Nephron (organoid): ENCODE results near the gene NDUFS3.
"Not testable (repeated sequence)": the region's sequence is repeated elsewhere in the genome, so short reads cannot be mapped to it uniquely, and the experiment has no call there.

Experiments
- H3K27ac Mint-ChIP-seq, 3 experiments: 2 replicates each; pipeline ENCODE4 v1.8.0; 2020; ENCODE audit warnings: mixed read lengths in 3 of 3, mild to moderate bottlenecking in 2 of 3, moderate library complexity in 1 of 3
- H3K27me3 Mint-ChIP-seq: 2 replicates; pipeline ENCODE4 v1.8.0; 2021; ENCODE audit warnings: low read depth, mild to moderate bottlenecking, moderate library complexity, mixed read lengths
- H3K36me3 Mint-ChIP-seq: 2 replicates; pipeline ENCODE4 v1.8.0; 2020; ENCODE audit warnings: low read depth, mixed read lengths
- H3K4me1 Mint-ChIP-seq: 2 replicates; pipeline ENCODE4 v1.8.0; 2020; ENCODE audit warnings: mixed read lengths
- H3K4me3 Mint-ChIP-seq, 3 experiments: 2 replicates each; pipeline ENCODE4 v1.8.0; 2020; ENCODE audit warnings: mild to moderate bottlenecking in 3 of 3, mixed read lengths in 3 of 3, moderate library complexity in 2 of 3
- H3K9me3 Mint-ChIP-seq: 2 replicates; pipeline ENCODE4 v1.8.0; 2020; ENCODE audit warnings: mixed read lengths
- TF ChIP-seq, protein P1 (sequence below), 3 experiments: fragments of 200-600 bp; sonication (generic); IDR thresholded peaks; one replicate each; pipeline ENCODE4 v1.5.0; 2021; ENCODE audit warnings: antibody characterized with exemption in 3 of 3; ENCODE audit not compliant: unreplicated experiment in 3 of 3

Gene NDUFS3

DNA sequence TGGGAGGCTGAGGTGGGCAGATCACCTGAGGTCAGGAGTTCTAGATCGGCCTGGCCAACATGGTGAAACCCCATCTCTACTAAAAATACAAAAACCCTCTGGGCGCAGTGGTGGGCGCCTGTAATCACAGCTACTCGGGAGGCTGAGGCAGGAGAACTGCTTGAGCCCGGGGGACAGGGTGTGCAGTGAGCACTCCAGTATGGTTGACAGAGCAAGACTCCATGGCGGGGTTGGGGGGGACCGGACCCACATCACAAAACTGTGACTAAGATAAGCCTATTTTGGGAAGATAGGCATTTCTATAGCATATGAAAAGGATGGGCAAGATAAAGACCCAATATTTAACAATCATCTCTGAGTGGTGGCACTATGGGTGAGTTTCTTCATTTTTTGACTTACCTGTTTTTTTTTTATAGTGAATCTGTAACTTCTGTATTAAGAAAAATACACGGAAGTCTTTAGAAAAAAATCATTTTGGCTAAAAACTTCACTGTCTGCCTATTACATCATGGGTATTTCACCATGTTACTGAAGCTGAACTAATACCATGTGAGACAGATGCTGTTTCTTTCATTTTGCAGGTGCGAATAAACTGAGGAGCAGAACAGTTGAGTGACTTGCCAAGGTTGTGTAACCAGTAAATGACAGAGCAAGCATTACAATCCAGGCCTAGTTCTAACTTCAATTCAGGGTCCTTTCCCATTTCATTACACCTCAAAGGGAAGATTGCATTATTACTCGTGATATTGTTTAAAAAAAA is 28.4 kb upstream of the NDUFS3 start:
- TF ChIP-seq, protein P1, sequence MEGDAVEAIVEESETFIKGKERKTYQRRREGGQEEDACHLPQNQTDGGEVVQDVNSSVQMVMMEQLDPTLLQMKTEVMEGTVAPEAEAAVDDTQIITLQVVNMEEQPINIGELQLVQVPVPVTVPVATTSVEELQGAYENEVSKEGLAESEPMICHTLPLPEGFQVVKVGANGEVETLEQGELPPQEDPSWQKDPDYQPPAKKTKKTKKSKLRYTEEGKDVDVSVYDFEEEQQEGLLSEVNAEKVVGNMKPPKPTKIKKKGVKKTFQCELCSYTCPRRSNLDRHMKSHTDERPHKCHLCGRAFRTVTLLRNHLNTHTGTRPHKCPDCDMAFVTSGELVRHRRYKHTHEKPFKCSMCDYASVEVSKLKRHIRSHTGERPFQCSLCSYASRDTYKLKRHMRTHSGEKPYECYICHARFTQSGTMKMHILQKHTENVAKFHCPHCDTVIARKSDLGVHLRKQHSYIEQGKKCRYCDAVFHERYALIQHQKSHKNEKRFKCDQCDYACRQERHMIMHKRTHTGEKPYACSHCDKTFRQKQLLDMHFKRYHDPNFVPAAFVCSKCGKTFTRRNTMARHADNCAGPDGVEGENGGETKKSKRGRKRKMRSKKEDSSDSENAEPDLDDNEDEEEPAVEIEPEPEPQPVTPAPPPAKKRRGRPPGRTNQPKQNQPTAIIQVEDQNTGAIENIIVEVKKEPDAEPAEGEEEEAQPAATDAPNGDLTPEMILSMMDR (IDR thresholded peaks at IDR 0.05; ENCODE audit: unreplicated experiment in 3 of 3), result no peak
- no peaks in the 10 kb centered on the region for H3K27me3 Mint-ChIP-seq
- no peaks in the 10 kb centered on the region for H3K9me3 Mint-ChIP-seq
- H3K27ac Mint-ChIP-seq, result peak overlapping the region; percentile 84 to 99 (median 92)
- peak overlapping the region; percentile 99 to 100 (median 99) for H3K4me3 Mint-ChIP-seq
- peaks cover 29% of the 10 kb centered on the region for H3K4me1 Mint-ChIP-seq
- peaks cover 21% of the 10 kb centered on the region for H3K36me3 Mint-ChIP-seq

DNA sequence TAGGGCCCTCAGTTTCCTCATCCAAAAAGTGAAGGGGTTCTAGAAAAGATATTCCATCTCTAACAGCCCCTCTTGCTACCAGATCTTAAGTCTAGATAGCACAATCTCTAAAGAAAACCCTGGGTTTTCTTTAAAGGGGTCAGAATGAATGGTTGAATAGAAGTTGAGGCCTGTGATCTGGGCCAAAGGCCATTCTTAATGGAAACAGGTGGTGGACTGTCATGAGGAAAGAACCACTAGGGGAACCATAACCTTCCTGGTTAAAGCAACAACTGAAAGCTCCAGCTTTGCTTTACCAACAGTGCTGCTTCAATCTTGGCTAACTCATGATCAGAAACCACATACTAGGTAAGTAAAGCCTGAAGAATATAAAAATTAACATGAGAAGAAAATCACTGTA is 27.8 kb upstream of the NDUFS3 start:
- Mint-ChIP-seq H3K27me3 (no peaks in the 10 kb centered on the region), H3K4me1 (peaks cover 29% of the 10 kb centered on the region), H3K27ac (peak overlapping the region; percentile 92 to 99 (median 97)), H3K9me3 (no peaks in the 10 kb centered on the region), H3K36me3 (peaks cover 21% of the 10 kb centered on the region), H3K4me3 (peak overlapping the region; percentile 99 to 100 (median 99))
- TF ChIP-seq, protein P1 (IDR thresholded peaks at IDR 0.05; ENCODE audit: unreplicated experiment in 3 of 3), result peak in 2 of 3 experiments; percentile 17 to 20

DNA sequence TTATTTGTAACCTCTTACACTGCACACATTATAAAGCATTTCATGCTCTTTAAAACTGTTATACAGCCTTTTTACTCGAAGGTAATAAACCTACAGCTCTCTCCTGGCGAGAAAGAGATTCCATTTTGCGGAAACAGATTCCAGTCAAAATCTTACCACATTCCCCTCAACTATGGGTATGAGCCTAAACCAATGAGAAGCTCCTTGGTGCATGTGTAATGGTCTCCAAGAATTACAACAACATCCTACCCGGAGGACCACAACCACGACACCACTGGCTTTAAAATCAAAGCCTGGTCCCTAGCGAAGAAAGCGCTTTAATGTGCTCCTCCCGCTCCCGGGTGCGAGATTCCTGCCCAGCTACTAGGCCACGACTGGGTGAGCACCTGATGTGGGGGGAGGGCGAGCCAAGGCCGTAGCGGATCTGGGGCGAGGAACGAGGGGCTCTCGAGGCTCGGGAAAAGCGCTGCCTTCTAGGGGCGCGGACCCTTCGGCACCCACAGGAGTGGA is 26.8 kb upstream of the NDUFS3 start:
- no peaks in the 10 kb centered on the region for H3K27me3 Mint-ChIP-seq
- no peaks in the 10 kb centered on the region for H3K9me3 Mint-ChIP-seq
- H3K4me3 Mint-ChIP-seq, result peak overlapping the region; percentile 99 to 100 (median 99)
- TF ChIP-seq, protein P1 (IDR thresholded peaks at IDR 0.05; ENCODE audit: unreplicated experiment in 3 of 3), result no peak
- H3K4me1 Mint-ChIP-seq, result peaks cover 29% of the 10 kb centered on the region
- peaks cover 19% of the 10 kb centered on the region for H3K36me3 Mint-ChIP-seq
- peak overlapping the region; percentile 92 to 99 (median 97) for H3K27ac Mint-ChIP-seq

DNA sequence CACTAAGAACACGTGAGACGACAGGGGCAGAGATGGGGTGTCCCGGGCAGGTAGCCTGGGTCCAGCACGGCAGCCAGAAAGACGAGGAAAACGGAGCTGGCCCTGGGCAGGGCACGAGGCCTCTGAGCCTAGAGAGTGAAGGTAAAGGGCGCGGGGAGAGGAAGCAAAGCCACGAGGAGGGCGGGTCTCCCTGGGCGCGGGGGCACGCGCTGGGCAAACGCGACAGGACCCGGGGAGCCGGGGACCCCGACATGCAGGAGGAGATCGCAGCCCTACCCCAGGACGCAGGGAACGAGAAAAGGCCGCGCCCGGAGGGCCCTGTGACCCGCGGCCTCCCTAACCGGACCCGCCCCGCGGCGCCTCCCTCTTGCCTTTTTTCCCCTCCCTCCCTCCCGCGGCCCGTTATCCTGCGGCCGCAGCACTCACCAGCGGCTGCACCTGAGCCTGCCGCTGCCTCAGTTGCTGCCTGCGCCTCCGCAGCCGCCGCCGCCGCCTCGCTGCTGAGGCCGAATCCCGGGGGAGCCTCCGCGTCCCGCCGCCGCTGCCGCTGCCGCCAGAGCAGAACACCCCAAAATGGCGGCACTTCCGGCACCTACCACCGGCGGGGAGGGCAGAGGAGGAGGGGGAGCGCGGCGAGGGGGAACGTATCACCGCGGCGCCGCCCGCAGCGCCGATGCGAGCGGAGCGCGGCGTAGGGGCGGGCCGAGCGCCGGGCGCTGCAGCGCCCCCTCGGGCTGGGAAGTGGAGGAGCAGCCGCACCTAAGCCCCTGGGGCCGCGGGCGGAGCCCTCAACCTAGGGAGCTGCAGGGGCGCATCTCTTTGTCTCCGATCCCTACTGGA is 26.1 kb upstream of the NDUFS3 start, which contains the start of gene CELF1:
Gene CELF1, minus strand, starts transcription at position 567 of the 840 bp plus-strand sequence. CDS start 53,609 bp downstream, outside the sequence.
- no peaks in the 10 kb centered on the region for H3K9me3 Mint-ChIP-seq
- H3K4me1 Mint-ChIP-seq, result peaks cover 29% of the 10 kb centered on the region
- no peaks in the 10 kb centered on the region for H3K27me3 Mint-ChIP-seq
- peaks cover 14% of the 10 kb centered on the region for H3K36me3 Mint-ChIP-seq
- peak within 1 kb of the TSS; percentile 92 to 99 (median 97) for H3K27ac Mint-ChIP-seq
- TF ChIP-seq, protein P1 (IDR thresholded peaks at IDR 0.05; ENCODE audit: unreplicated experiment in 3 of 3), result peak; percentile 96 to 99 (median 97)
- peak within 1 kb of the TSS; percentile 99 to 100 (median 99) for H3K4me3 Mint-ChIP-seq

DNA sequence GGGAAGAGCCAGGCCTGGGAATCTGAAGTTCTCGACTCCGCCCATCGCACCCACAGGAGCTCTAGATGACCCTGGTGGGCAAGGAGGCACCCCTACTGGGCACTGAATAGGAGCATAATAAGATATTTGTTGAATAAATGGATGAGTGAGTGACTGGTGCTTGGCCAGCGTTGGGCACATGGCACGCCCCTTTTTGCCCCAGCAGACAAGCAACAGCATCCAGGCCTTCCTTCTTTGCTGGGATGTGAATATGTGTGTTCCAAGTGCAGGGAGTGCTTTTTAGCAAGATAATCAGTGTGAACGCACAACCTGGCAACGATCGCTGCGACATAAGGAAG is 25.5 kb upstream of the NDUFS3 start:
- no peaks in the 10 kb centered on the region for H3K9me3 Mint-ChIP-seq
- no peaks in the 10 kb centered on the region for H3K27me3 Mint-ChIP-seq
- H3K27ac Mint-ChIP-seq, result peak overlapping the region; percentile 90 to 99 (median 96)
- TF ChIP-seq, protein P1 (IDR thresholded peaks at IDR 0.05; ENCODE audit: unreplicated experiment in 3 of 3), result peak in 2 of 3 experiments; percentile 9 to 40
- peak overlapping the region; percentile 95 to 100 (median 99) for H3K4me3 Mint-ChIP-seq
- peaks cover 25% of the 10 kb centered on the region for H3K4me1 Mint-ChIP-seq
- peaks cover 10% of the 10 kb centered on the region for H3K36me3 Mint-ChIP-seq

DNA sequence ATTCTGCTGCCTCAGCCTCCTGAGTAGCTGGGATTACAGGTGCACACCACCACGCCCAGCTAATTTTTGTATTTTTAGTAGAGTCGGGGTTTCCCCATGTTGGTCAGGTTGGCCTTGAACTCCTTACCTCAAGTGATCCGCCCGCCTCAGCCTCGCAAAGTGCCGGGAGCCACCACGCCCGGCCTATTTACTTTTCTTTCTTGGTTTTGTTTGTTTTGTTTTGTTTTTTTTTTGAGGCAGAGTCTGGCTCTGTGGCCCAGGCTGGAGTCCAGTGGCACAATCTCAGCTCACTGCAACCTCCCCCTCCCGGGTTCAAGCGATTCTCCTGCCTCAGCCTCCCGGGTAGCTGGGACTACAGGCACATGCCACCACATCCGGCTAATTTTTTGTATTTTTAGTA is 21.9 kb upstream of the NDUFS3 start:
- H3K27me3 Mint-ChIP-seq, H3K4me3 Mint-ChIP-seq, H3K4me1 Mint-ChIP-seq, H3K9me3 Mint-ChIP-seq, H3K36me3 Mint-ChIP-seq, H3K27ac Mint-ChIP-seq: not testable (repeated sequence)
